ENCODE results near the gene TRIL. TPM values are rescaled to one million over a fixed set of nuclear protein-coding genes. Genes with fewer than 3 reads are reported as not detected.

Gene TRIL
- total and polyA plus RNA-seq, 2 experiments from 2014 or later = 0.95 to 4.5 TPM

GRCh38 chr7:28926871-28927597 lies 31.1 kb downstream of the TRIL start:
- Histone ChIP-seq H3K79me2 (replicated peaks; ENCODE audit: insufficient read depth) (no peaks in the 10 kb centered on the region), H3K27ac (ENCODE audit: low read depth) (no peak overlapping the region), H3K4me1 (ENCODE audit: insufficient read depth) (peaks cover 21% of the 10 kb centered on the region), H3K4me3 (peak overlapping the region; percentile 53), H4K20me1 (replicated peaks; ENCODE audit: insufficient read depth) (no peaks in the 10 kb centered on the region), H3K36me3 (ENCODE audit: insufficient read depth) (no peaks in the 10 kb centered on the region), H3F3A (replicated peaks; ENCODE audit: low read depth) (no peaks in the 10 kb centered on the region), H3K4me2 (peak overlapping the region; percentile 72), H3K27me3 (ENCODE audit: insufficient read depth) (0 out of 2 replicates have a peak, but pooled peaks cover 7% of the 10 kb centered on the region), H2AFZ (peak overlapping the region; percentile 61), H3K9me2 (ENCODE audit: insufficient read depth) (no peaks in the 10 kb centered on the region)
- Mint-ChIP-seq H3K27ac (no peak overlapping the region; the same call in 1 of the 2 replicates), H3K36me3 (ENCODE audit: low read depth) (no peaks in the 10 kb centered on the region), H3K4me1 (peaks cover 33% of the 10 kb centered on the region), H3K4me3 (peak overlapping the region; percentile 75), H3K9me3 (no peaks in the 10 kb centered on the region), H3K27me3 (ENCODE audit: insufficient read depth, low read depth, poor library complexity) (peaks cover 9% of the 10 kb centered on the region)
- DNase-seq (ENCODE audit: low spot score) (peak; percentile 96), ATAC-seq (peak; percentile 85)
- TF ChIP-seq ZNF331 (CRISPR knock-in tag; IDR thresholded peaks at IDR 0.05; ENCODE audit: low read depth) (no peak), CTCF (conservative IDR thresholded peaks at IDR 0.05; ENCODE audit: low read depth in 2 of 2) (peak; percentile 84 to 95)

GRCh38 chr7:28922624-28923331 lies 35.4 kb downstream of the TRIL start:
- DNase-seq (ENCODE audit: low spot score) = peak; percentile 97
- Histone ChIP-seq H3K4me3 (no peak overlapping the region), H3K4me2 (no peak overlapping the region), H2AFZ (peak overlapping the region; percentile 2; the same call in 1 of the 2 replicates), H3K36me3 (ENCODE audit: insufficient read depth) (no peaks in the 10 kb centered on the region), H3F3A (replicated peaks; ENCODE audit: low read depth) (no peaks in the 10 kb centered on the region), H3K79me2 (replicated peaks; ENCODE audit: insufficient read depth) (no peaks in the 10 kb centered on the region), H3K9me2 (ENCODE audit: insufficient read depth) (no peaks in the 10 kb centered on the region), H3K27ac (ENCODE audit: low read depth) (no peak overlapping the region), H4K20me1 (replicated peaks; ENCODE audit: insufficient read depth) (no peaks in the 10 kb centered on the region), H3K27me3 (ENCODE audit: insufficient read depth) (0 out of 2 replicates have a peak, but pooled peaks cover 7% of the 10 kb centered on the region), H3K4me1 (ENCODE audit: insufficient read depth) (peaks cover 13% of the 10 kb centered on the region)
- Mint-ChIP-seq H3K36me3 (ENCODE audit: low read depth) (no peaks in the 10 kb centered on the region), H3K4me1 (peaks cover 34% of the 10 kb centered on the region), H3K27me3 (ENCODE audit: insufficient read depth, low read depth, poor library complexity) (peaks cover 8% of the 10 kb centered on the region), H3K4me3 (no peak overlapping the region), H3K27ac (no peak overlapping the region), H3K9me3 (no peaks in the 10 kb centered on the region)
- ATAC-seq = peak; percentile 83
- TF ChIP-seq CTCF (conservative IDR thresholded peaks at IDR 0.05; ENCODE audit: low read depth in 2 of 2) = peak; percentile 95 to 97
- no peak for TF ChIP-seq CREB1 (CRISPR knock-in tag; IDR thresholded peaks at IDR 0.05; ENCODE audit: low read depth)

Data from GM23338 (cell line).